HG03469 (cell line): ENCODE data around the gene CFAP58.
A peak's percentile ranks its signal among the peaks of the same experiment; 100 is the strongest.

Source experiments
- ATAC-seq: cut with Tn5 transposase; IDR thresholded peaks from one replicate; pipeline ENCODE4 v1.9.1; 2021; ENCODE audit warnings: mild to moderate bottlenecking, moderate library complexity, moderate number of reproducible peaks; ENCODE audit not compliant: unreplicated experiment

The CFAP58 gene, protein sequence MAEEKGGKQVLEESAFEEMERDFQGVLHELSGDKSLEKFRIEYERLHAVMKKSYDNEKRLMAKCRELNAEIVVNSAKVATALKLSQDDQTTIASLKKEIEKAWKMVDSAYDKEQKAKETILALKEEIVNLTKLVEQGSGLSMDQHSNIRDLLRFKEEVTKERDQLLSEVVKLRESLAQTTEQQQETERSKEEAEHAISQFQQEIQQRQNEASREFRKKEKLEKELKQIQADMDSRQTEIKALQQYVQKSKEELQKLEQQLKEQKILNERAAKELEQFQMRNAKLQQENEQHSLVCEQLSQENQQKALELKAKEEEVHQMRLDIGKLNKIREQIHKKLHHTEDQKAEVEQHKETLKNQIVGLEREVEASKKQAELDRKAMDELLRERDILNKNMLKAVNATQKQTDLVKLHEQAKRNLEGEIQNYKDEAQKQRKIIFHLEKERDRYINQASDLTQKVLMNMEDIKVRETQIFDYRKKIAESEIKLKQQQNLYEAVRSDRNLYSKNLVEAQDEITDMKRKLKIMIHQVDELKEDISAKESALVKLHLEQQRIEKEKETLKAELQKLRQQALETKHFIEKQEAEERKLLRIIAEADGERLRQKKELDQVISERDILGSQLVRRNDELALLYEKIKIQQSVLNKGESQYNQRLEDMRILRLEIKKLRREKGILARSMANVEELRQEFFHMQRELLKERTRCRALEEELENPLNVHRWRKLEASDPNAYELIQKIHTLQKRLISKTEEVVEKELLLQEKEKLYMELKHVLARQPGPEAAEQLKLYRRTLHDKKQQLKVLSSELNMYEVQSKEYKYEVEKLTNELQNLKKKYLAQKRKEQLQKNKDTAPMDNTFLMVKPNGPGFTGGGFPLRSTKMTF

DNA sequence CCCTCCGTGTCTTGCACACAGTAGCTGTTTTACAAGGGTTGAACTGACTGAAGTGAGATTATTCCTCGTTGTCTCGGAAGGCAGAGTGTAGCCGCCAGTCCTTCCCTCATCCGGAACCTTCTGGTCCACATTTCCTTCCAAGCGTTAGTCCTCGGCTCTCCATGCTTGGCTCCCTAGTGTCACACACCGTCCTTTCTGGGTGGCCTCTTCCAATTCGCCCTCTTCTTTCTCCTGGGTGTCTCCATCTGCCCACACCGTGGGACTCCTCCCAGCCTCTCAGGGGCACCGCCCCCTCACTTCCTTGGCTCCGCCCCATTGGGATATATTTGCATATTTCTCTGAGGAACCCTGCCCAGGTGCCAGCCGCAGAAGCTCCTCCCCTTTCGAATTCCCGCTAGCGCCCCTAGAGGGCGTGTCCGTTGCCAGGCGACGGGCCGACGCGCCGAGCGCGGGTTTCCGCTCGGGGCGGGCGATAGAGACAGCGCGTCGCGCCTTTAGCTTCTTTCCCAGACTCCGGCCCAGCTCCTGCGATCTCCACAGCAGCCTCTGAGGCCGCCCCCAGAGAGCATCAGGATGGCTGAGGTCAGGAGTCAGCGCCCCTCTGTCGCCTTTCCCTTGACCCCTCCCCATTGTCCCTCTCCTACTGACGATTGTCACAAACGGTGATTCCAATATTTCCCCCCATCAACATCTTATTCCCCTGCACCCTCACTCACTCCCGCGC lies at the start of gene CFAP58:
Gene CFAP58 (plus strand): TSS at position 509 of the 724 bp plus-strand sequence. CDS start 65 bp downstream, at position 574.
- peak; percentile 47 for ATAC-seq

DNA sequence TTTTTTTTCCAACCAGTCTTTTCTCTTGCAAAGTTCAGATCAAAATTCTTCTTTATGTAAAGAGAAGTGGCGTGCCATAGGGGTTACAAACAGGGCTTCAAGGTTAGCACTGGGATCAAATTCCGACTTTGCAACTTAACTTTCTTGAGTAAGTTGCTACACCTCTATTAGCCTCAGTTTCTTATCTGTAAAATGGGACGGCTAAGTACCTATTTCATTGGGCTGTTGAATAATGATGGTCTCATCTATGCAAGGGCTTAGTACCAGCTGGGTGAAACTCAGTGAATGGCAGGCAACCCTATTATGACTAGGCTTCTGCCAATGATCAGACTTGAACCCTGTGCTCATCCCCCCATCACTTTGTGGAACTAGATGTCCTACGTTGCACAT lies 49.3 kb upstream of the CFAP58 start:
- ATAC-seq, result no peak

DNA sequence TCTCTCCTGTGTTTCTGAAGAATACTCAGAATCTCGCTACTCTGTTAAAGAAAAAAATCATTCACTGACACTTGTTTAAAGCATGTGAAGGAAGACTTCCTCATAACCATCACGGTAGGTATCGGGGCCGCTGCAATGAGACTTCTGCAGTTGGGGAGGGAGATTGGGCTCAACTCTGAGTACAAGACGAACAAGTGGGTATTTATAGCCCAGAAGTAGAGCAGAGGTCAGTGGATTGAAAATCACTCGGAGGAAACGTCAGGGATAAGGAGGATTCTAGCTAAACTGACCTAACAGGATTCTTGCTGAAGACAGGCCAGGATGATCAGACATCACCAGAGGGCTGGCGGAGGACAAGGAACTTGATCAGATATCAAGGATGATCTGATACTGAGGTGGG lies 48.7 kb upstream of the CFAP58 start:
- ATAC-seq, result no peak

DNA sequence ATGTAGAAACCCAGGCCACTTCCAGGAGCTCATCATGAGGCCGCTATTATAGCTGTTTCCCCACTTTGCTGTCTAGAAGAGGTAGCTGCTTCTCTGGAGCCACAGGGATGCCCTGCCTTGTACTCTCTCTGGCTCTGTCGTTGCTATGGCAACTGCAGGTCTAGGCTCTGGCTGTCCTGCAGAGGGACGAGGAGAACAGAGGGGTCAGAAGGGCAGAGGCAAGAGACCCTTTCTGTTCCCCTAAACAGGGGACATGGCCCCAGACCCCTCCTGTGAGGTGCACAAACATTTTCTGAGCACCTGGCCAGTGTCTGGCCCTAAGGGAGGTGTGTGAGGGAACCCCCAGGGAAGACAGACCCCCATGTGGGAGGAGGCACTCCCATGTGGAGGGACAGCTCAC lies 46.7 kb upstream of the CFAP58 start:
- no peak for ATAC-seq

DNA sequence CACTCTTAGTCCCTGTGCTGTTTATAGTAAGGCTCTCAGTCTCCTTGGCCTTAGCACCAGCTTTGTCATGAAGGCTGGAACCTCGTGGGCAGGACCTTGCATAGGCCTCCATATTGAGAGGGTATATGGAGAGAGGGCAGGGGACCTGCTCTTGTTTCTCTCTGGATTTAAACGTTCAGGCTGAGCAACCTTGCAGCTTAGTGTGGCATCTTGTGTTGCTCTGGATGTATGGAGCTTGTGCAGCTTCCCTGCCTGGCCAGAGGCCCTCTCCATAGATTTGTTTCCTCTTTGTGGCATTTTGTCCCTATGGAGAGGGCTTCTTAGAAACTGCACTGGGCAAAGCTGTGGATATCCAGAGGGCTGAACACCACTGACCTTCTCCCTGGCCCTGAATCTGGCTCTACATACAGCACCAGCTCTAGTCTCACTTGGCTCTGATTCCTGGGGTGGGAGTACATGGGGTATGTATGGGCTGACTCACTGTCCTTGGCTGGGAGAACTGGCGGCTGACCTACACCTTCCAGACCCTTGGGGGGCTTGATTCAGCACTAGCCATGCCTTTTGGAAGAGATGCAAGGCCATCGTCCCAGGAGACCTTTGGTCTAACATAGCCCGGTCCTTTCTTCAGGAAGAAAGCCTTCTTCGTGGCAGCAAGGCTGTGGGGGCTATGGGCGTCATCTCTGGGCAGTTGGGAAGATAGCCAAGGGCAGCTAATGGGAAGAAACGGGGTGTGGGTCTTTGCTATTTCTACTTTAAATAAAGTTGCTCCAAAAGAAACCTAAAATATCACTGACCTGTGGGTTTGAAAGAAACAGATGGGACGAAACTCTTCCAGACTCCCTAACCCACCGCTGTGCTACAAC lies 45.8 kb upstream of the CFAP58 start:
- no peak for ATAC-seq

DNA sequence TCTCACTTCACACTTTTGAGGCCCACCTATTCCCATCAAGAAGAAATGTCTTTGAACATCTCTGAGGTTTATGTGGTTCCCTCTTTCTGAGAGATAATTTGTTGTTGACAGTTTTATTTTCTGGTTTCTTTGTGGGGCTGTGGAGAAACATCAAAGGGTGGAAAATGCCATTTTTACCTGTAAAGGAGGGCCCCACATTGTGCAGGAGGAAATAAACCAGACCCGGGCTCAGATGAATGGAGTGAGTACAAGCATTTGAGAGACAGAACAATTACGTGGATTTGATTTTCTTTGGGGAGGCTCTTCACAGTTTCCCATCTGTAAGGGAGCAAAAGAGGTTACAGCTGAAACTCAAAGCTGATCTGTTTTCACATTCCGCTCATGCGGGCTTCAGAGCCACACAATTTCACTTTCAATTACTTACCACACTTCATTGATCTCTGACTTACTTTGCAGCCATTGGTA lies 45.2 kb upstream of the CFAP58 start:
- peak; percentile 70 for ATAC-seq

DNA sequence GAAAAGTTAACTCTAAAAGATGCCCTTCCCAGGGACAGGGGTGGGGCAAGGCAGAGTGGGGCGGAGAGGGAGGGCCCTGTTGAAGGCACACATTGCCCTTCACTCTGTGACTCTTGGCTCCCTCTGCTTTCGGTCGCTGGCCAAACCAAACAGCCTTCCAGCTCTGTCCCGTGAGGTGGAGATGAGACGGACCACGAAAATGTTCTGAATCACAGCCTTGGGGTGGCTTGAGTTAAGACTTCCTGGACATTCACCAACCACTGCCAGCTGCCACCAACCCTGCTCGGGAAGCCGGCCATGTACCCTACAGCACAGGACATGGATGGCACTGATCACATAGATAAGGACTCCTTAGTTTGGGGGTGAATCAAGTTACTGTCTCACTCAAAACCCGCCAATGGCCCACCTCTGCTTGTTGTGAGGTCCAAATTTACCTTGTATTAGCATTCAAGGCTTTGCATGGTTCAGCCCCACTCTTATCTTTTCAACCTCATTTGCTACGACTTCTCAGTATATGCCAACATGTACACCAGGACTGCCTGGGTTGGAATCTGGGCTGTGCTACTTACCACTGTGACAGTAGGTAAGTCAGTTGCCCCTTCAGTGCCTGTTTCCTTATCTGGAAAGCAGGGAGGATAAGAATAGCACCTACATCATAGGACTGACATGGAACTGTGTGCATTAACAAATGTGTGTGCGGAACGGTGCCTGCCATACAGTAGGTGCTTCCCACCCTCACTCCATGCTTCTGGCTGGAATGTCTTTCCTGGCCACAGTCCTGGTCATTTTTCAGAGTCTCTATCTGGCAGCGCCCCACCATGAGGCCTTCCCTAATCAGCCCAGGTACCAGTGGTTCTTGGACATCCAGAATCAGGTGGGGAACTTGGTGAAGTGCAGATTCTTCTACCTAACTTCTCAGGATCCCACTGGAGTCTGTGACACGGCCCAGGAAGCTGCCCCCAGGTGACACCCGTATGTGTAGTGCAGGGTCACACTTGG lies 43.4 kb upstream of the CFAP58 start:
- ATAC-seq, result no peak

DNA sequence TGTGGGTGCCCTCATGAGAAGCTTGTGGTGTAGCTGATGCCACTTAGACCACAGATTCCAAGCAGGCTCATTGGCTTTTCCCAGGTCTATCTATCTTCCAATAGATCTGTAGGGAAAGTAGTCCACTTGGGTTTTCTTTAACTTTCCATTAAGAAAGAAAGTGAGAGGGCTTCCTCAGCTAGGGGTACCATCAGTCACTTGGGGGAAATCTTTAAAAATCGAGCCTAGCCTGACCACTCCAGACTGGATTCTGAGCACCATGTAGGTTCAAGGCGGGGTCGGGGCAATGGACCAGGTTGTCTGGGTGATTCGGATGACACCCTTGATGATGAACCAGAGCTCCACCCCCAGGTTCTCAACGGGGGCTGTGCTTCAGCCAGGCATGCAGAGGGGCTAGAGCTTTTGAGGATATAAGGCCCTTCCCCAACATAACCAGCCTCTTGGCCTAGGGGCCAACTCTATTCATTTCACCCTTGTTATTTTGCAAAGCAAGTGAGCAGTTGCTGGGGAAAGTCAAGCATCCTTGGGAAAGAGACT lies 42.4 kb upstream of the CFAP58 start:
- ATAC-seq, result no peak

DNA sequence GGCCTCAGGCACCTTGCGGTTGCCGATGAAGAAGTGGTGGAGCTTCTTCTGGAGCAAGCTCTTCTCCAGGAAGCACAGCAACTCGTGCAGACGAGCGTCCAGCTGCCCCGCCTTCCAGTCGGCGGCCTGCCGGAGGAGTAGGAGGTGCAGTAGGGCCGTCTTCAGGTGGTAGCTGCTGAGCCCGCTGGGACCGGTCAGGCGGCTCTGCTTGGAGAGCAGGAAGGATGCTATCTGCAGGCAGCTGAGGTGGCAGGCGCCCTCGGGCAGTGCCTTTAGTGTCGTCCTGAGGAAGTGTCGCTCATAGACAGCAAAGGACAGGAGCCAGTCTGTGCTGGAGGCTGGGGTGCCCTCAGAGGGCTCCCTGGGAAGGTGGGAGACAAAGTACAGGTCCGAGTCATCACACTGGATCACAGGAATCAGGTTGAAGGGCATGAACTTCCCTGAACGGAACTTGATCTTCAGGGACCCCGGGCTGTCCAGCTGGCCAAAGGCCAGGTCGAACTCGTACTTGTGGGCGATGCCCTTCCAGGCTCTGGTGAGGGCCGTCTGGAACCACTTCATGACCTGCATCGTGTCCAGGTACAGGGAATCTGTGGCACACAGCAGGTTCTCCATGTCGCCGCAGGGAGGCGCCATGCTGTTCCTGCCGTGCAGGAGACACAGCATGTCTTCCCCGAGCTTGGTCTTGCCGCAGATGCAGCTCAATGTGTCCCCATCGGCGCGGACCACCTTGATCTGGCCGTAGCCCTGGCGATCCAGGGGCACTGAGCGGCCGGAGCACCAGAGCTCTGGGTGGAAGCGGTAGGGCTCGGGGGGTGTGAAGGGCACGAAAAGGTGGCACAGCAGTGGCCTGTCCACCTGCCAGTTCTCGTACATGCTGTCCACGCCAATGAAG lies 38.8 kb upstream of the CFAP58 start:
- no peak for ATAC-seq

DNA sequence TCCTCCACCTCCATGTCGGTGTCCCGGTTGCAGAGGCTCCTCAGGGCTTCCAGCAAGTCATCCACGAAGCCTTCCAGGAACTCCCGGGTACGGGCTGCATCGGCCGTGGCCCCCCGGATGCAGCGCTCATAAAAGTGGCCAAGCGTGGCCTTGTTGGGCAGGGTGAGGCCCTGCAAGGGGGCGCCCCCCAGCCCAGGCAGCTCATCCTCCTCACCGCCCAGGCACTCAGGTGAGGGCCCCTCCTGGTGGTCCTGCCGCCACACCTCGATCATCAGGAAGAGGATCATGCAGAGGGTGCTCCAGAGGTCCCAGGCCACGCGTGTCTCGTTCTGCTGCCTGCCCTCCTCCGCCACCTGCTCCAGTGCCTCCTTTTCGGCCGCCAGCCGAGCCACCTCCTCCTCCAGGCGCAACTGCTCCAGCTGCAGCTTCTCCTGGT lies 38.1 kb upstream of the CFAP58 start:
- ATAC-seq, result no peak

DNA sequence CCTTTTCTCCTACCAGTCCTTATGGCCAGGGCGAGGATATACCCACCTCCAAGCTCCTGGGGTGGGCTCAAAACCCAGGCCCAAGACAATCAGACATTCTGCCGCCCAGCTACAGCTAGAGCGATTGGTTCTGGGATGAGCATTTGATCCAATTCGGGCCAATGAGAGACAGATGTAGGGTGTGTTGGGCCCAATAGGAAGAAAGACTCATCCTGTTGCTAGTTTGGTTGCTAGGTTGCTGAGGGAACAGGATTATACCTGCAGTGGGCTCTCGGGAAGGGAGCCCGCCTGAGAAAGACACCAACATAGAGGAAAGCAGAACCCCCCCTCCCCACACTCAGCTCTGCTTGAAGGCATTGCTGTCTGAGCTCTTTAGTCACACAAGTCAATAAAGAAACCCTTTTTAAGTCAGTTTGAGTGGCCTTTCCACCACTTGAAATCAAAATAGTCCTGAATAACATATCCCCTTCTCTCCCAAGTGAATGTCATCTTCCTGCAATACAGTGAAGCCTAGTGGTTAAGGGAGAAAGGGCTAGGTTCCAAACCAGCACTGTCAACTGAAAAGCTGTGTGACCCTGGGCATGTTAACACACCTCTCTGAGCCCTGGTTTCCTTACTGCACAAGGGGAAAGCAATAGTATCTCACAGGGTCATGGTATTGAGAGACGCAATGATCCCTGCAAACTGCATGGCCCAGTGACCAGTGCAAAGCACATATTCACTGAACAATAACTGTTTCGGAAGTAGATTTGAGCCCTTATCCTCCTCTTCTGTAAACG lies 37.1 kb upstream of the CFAP58 start:
- ATAC-seq, result no peak

DNA sequence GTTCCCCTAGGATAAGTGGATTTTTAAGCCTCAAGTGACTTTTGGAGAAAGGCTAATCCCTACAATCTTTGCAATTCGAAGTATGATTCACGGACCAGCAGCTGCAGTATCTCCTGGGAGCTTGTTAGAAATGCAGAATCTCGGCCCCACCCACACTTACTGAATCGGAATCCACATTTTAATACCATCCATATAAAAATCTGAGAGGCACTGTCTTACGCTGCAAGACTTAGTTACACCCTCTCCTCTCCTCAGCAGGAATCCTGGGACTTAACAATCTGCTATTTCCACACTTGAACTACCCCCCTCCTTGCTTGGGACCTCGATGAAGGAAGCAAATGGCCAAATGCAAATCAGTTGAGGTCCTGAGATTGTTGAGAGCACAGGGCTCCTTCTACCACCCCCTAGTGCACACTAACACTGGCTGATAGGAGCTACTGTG lies 36.3 kb upstream of the CFAP58 start:
- no peak for ATAC-seq

DNA sequence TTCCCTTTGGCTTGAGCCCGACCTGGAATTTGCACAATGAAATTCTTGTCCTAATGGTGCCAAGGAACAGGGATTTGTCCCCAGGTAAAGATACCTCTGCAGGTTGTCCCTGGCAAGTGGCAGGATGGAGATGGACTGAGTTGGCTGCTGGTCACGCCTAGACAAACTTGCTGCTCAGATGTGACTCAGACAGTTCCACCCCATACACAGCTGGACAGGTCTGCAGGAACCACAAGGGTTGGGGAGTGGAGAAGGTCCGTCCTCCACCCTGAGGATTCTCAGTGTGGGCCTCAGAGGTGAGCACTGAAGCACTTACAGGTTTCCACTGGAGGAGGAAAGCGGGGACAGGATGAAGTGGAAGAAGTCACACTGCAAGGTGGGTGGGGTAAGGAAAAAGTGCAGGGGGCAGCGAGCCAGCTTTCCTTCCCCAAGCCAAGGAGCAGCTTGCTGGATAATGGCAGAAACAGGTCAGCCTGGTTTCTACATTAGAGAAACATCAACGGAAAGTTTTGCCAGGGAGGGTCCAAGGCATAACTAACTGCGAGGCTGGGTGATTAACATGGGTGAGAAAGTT lies 35.8 kb upstream of the CFAP58 start:
- no peak for ATAC-seq

DNA sequence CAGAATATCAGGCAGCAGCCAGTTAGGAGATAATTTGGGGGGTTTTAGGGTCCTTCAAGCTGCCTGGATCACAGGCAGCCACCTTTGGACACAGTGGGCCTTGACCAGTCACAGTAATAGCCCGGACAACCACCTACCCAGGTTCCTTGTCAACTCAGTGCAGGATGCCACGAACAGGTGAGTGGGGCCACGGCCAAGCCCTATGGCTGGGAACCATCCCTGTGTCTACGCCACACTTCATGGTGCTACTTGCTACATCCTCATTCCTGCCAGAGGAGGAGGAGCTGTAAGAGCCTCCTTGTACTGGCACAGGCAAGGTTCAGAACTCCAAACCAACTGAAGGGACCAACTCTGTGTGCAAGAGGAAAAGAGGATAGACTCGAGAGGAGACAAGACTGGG lies 35.3 kb upstream of the CFAP58 start:
- no peak for ATAC-seq

DNA sequence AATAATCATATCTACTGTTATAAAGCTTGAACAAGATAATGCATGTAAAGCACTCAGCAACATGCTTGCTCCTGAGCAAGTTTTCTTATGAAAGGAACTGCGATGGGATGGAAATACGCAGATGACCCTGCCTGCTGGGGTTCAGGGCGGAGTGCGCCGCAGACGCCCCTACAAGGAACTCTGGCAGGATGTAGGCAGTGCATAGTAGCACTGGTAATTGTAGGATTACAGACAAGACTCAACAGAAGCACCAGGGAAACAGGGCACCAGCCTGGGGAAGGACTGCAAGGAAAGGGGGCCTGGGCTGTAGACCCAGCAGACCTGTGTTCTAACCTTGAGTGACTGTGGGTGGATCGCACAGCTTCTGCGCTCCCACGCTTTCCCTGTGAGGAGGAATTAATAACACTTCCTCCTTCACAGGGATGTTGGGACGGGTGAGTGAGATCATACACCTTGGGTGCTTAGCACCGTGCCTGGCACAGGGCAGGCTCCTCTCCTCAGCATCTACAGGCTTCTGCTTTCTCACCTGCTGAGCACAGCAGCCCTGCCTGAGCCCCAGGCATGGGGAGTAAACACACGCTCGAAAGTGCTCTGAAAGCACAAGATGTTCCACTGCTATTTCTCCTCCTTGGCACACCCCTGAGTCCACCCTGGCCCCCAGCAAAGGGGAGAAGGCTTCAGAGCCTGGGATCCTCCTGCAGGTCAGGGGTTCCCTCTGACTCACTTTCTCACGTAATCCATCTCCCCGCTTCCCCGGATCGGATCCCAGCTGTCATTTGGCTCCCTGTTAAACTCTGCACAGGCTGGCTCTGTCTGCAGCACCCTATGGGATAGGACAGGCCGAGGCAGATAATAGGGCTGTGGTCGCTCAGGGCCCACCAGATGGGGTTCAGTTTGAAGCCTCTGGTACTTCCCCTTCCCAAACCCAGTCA lies 34.6 kb upstream of the CFAP58 start:
- no peak for ATAC-seq
